ENCODE results near the gene NRCAM. TPM values are rescaled to one million over a fixed set of nuclear protein-coding genes. Genes with fewer than 3 reads are reported as not detected.

The NRCAM gene
- total and polyA plus RNA-seq, 10 of the 15 experiments (the other 5 are each of a cell fraction or from before 2014, with no cell fraction given) = 0.30 to 2.0 (median 1.0) TPM

DNA sequence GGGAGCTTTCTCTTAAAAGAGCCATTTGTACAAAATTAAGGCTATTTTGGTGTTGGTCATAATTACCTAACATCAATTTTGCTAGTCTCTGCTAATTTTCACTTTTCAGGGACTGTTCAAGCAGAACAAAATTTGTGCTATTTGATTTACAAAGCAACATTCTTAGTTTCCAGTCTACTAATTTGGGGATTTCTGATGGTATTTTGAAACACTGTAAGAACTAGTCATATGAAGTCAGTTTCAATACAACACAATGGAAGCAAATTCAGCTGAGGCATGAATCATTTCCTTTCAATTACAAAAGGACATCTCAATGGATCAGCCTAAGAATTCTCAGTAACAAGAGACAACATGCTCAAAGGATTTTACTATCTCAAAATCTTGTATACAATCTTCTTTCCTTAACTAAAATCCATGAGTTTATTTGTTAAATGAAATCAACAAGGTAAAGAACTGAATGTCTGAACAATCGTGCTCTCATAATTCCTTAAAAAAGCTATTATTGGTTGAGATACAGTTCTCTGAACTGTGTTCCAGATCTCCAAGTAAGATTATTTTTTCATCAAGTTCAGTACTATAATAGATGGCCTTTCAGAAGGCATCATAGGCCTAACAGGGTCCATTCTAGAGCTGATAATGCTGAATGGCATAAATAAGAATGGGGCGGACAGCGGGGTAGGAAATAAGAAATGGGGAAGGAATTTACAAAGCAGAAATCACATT, 144.6 kb downstream of the NRCAM start (continued):
- TF ChIP-seq, protein P1, sequence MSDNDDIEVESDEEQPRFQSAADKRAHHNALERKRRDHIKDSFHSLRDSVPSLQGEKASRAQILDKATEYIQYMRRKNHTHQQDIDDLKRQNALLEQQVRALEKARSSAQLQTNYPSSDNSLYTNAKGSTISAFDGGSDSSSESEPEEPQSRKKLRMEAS (IDR thresholded peaks at IDR 0.05; ENCODE audit: low read depth, low read length) = no peak
- TF ChIP-seq BHLHE40 (IDR thresholded peaks at IDR 0.05; ENCODE audit: borderline replicate concordance in 1 of 2, low read depth in 2 of 2, low read length in 1 of 2) (no peak), YBX1 (IDR thresholded peaks at IDR 0.05) (no peak), IKZF1 (conservative IDR thresholded peaks at IDR 0.05) (peak; percentile 41), RUNX3 (IDR thresholded peaks at IDR 0.05; ENCODE audit: low read length) (peak; percentile 50; the same call in 1 of the 2 replicates), JUND (IDR thresholded peaks at IDR 0.05; ENCODE audit: low read depth, low read length) (0 out of 2 replicates have a peak, but pooled peaks have one; percentile 35), MTA3 (IDR thresholded peaks at IDR 0.05; ENCODE audit: borderline replicate concordance, low read length) (no peak), ZNF217 (IDR thresholded peaks at IDR 0.05) (peak; percentile 61; the same call in 1 of the 2 replicates), GABPA (IDR thresholded peaks at IDR 0.05; ENCODE audit: low read depth) (0 out of 2 replicates have a peak, but pooled peaks have one; percentile 21), ZNF24 (IDR thresholded peaks at IDR 0.05) (0 out of 2 replicates have a peak, but pooled peaks have one; percentile 49), MTA2 (IDR thresholded peaks at IDR 0.05; ENCODE audit: low read depth) (peak; percentile 95)
- TF ChIP-seq, protein P2, sequence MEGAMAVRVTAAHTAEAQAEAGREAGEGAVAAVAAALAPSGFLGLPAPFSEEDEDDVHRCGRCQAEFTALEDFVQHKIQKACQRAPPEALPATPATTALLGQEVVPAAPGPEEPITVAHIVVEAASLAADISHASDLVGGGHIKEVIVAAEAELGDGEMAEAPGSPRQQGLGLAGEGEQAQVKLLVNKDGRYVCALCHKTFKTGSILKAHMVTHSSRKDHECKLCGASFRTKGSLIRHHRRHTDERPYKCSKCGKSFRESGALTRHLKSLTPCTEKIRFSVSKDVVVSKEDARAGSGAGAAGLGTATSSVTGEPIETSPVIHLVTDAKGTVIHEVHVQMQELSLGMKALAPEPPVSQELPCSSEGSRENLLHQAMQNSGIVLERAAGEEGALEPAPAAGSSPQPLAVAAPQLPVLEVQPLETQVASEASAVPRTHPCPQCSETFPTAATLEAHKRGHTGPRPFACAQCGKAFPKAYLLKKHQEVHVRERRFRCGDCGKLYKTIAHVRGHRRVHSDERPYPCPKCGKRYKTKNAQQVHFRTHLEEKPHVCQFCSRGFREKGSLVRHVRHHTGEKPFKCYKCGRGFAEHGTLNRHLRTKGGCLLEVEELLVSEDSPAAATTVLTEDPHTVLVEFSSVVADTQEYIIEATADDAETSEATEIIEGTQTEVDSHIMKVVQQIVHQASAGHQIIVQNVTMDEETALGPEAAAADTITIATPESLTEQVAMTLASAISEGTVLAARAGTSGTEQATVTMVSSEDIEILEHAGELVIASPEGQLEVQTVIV (IDR thresholded peaks at IDR 0.05; ENCODE audit: borderline replicate concordance, partially characterized antibody) = no peak
- TF ChIP-seq, protein P3, sequence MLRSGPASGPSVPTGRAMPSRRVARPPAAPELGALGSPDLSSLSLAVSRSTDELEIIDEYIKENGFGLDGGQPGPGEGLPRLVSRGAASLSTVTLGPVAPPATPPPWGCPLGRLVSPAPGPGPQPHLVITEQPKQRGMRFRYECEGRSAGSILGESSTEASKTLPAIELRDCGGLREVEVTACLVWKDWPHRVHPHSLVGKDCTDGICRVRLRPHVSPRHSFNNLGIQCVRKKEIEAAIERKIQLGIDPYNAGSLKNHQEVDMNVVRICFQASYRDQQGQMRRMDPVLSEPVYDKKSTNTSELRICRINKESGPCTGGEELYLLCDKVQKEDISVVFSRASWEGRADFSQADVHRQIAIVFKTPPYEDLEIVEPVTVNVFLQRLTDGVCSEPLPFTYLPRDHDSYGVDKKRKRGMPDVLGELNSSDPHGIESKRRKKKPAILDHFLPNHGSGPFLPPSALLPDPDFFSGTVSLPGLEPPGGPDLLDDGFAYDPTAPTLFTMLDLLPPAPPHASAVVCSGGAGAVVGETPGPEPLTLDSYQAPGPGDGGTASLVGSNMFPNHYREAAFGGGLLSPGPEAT (IDR thresholded peaks at IDR 0.05; ENCODE audit: low read depth) = peak; percentile 84
- TF ChIP-seq, protein P4, sequence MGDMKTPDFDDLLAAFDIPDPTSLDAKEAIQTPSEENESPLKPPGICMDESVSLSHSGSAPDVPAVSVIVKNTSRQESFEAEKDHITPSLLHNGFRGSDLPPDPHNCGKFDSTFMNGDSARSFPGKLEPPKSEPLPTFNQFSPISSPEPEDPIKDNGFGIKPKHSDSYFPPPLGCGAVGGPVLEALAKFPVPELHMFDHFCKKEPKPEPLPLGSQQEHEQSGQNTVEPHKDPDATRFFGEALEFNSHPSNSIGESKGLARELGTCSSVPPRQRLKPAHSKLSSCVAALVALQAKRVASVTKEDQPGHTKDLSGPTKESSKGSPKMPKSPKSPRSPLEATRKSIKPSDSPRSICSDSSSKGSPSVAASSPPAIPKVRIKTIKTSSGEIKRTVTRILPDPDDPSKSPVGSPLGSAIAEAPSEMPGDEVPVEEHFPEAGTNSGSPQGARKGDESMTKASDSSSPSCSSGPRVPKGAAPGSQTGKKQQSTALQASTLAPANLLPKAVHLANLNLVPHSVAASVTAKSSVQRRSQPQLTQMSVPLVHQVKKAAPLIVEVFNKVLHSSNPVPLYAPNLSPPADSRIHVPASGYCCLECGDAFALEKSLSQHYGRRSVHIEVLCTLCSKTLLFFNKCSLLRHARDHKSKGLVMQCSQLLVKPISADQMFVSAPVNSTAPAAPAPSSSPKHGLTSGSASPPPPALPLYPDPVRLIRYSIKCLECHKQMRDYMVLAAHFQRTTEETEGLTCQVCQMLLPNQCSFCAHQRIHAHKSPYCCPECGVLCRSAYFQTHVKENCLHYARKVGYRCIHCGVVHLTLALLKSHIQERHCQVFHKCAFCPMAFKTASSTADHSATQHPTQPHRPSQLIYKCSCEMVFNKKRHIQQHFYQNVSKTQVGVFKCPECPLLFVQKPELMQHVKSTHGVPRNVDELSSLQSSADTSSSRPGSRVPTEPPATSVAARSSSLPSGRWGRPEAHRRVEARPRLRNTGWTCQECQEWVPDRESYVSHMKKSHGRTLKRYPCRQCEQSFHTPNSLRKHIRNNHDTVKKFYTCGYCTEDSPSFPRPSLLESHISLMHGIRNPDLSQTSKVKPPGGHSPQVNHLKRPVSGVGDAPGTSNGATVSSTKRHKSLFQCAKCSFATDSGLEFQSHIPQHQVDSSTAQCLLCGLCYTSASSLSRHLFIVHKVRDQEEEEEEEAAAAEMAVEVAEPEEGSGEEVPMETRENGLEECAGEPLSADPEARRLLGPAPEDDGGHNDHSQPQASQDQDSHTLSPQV (IDR thresholded peaks at IDR 0.05) = no peak
- TF ChIP-seq, protein P5, sequence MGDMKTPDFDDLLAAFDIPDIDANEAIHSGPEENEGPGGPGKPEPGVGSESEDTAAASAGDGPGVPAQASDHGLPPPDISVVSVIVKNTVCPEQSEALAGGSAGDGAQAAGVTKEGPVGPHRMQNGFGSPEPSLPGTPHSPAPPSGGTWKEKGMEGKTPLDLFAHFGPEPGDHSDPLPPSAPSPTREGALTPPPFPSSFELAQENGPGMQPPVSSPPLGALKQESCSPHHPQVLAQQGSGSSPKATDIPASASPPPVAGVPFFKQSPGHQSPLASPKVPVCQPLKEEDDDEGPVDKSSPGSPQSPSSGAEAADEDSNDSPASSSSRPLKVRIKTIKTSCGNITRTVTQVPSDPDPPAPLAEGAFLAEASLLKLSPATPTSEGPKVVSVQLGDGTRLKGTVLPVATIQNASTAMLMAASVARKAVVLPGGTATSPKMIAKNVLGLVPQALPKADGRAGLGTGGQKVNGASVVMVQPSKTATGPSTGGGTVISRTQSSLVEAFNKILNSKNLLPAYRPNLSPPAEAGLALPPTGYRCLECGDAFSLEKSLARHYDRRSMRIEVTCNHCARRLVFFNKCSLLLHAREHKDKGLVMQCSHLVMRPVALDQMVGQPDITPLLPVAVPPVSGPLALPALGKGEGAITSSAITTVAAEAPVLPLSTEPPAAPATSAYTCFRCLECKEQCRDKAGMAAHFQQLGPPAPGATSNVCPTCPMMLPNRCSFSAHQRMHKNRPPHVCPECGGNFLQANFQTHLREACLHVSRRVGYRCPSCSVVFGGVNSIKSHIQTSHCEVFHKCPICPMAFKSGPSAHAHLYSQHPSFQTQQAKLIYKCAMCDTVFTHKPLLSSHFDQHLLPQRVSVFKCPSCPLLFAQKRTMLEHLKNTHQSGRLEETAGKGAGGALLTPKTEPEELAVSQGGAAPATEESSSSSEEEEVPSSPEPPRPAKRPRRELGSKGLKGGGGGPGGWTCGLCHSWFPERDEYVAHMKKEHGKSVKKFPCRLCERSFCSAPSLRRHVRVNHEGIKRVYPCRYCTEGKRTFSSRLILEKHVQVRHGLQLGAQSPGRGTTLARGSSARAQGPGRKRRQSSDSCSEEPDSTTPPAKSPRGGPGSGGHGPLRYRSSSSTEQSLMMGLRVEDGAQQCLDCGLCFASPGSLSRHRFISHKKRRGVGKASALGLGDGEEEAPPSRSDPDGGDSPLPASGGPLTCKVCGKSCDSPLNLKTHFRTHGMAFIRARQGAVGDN (IDR thresholded peaks at IDR 0.05) = 0 out of 2 replicates have a peak, but pooled peaks have one; percentile 30
